GM12878 (cell line): ENCODE data around the gene PLEKHA6. TPM values are rescaled to one million over a fixed set of nuclear protein-coding genes. Genes with fewer than 3 reads are reported as not detected.

Experiments used
- ATAC-seq: fragments of 200-7000 bp; cut with Tn5 transposase; 3 replicates; pipeline ENCODE4 v1.9.1; 2020; ENCODE audit warnings: mild to moderate bottlenecking, moderate library complexity
- BruUV-seq: library from RNA; stranded (reverse); fragments of 400-500 nt; replicated peaks from 2 replicates; lab custom pipeline; 2021; lab: Mats Ljungman, UMichigan
- CTCF ChIA-PET: fragments of 300-600 bp; sonication (Branson Sonifier 250); formaldehyde crosslinking; extraction: SDS; loops from one replicate; lab custom pipeline; 2021; ENCODE audit warnings: inconsistent platforms; lab: Yijun Ruan, JAX
- POLR2A ChIA-PET: fragments of 350-600 bp; formaldehyde crosslinking; extraction: SDS; loops from one replicate; lab custom pipeline; 2021; ENCODE audit warnings: inconsistent platforms; lab: Charles Lee
- RAD21 ChIA-PET: fragments of 300-600 bp; sonication (Branson Sonifier 250); formaldehyde crosslinking; loops from one replicate; lab custom pipeline; 2023; ENCODE audit warnings: antibody characterized with exemption; ENCODE audit not compliant: unreplicated experiment; lab: Charles Lee
- SMC1A ChIA-PET: fragments of 300-600 bp; sonication (Branson Sonifier 250); formaldehyde crosslinking; loops from one replicate; lab custom pipeline; 2023; ENCODE audit not compliant: unreplicated experiment, uncharacterized antibody; lab: Charles Lee
- DNase-seq: peaks from one replicate; pipeline ENCODE4 v3.0.0-alpha.2; 2011; ENCODE audit warnings: low read depth, low spot score
- FAIRE-seq: peaks from 3 replicates; lab custom pipeline; 2011; peaks lifted over from hg19 to GRCh38; lab: Jason Lieb, UNC
- H2AFZ ChIP-seq: 2 replicates; pipeline ENCODE4 v1.6.0; 2011; ENCODE audit warnings: low read depth, low read length, control low read depth; ENCODE audit not compliant: control insufficient read depth
- H3K27ac ChIP-seq: 2 replicates; pipeline ENCODE4 v1.5.1; 2011; ENCODE audit warnings: control low read depth; ENCODE audit not compliant: control insufficient read depth, insufficient read depth
- H3K27me3 ChIP-seq, 2 experiments: replicated peaks in 1 of 2; 2 replicates each; pipeline versions ENCODE4 v1.6.0 to v1.6.1; 2011; ENCODE audit warnings: low read length in 1 of 2; ENCODE audit not compliant: control insufficient read depth in 2 of 2, insufficient read depth in 2 of 2
- H3K36me3 ChIP-seq, 2 experiments: 2 replicates each; pipeline ENCODE4 v1.5.1; 2011; ENCODE audit warnings: low read length in 1 of 2; ENCODE audit not compliant: control insufficient read depth in 2 of 2, insufficient read depth in 2 of 2
- H3K4me1 ChIP-seq: 2 replicates; pipeline ENCODE4 v1.6.1; 2011; ENCODE audit warnings: mild to moderate bottlenecking, low read length, moderate library complexity, mixed read lengths; ENCODE audit not compliant: control insufficient read depth, insufficient read depth
- H3K4me2 ChIP-seq: 2 replicates; pipeline ENCODE4 v1.6.0; 2011; ENCODE audit warnings: control low read depth; ENCODE audit not compliant: control insufficient read depth, insufficient read depth
- H3K4me3 ChIP-seq: fragments of 200-600 bp; sonication (generic); 2 replicates; pipeline ENCODE4 v1.5.1; 2016
- H3K79me2 ChIP-seq: 2 replicates; pipeline ENCODE4 v1.6.0; 2011; ENCODE audit warnings: low read length; ENCODE audit not compliant: control insufficient read depth, insufficient read depth
- H3K9ac ChIP-seq: 2 replicates; pipeline ENCODE4 v1.8.0; 2011; ENCODE audit warnings: low read length, control low read depth, mixed read lengths; ENCODE audit not compliant: control insufficient read depth, insufficient read depth
- H3K9me3 ChIP-seq: replicated peaks from 3 replicates; pipeline ENCODE4 v1.5.1; 2011; ENCODE audit warnings: mild to moderate bottlenecking, low read length; ENCODE audit not compliant: control insufficient read depth, insufficient read depth
- H4K20me1 ChIP-seq: 2 replicates; pipeline ENCODE4 v1.6.0; 2011; ENCODE audit not compliant: control insufficient read depth, insufficient read depth
- CBFB ChIP-seq: IDR thresholded peaks from 2 replicates; pipeline ENCODE4 v1.6.1; 2016; ENCODE audit warnings: antibody characterized with exemption, low read depth
- IRF4 ChIP-seq: IDR thresholded peaks from 2 replicates; pipeline ENCODE4 v1.6.1; 2011; ENCODE audit warnings: low read depth, low read length
- NR2F1 ChIP-seq: fragments of 450-650 bp; conservative IDR thresholded peaks from 2 replicates; pipeline ENCODE4 v1.6.1; 2017; ENCODE audit warnings: mild to moderate bottlenecking
- PML ChIP-seq: IDR thresholded peaks from 2 replicates; pipeline ENCODE4 v1.6.1; 2012; ENCODE audit warnings: low read length, inconsistent platforms
- POLR2A ChIP-seq: IDR thresholded peaks from 2 replicates; pipeline ENCODE4 v1.6.1; 2011; ENCODE audit warnings: low read depth, mild to moderate bottlenecking, low read length
- RAD21 ChIP-seq: IDR thresholded peaks from 2 replicates; pipeline ENCODE4 v1.6.1; 2011; ENCODE audit warnings: mild to moderate bottlenecking, low read depth, low read length, moderate library complexity; ENCODE audit not compliant: insufficient read depth
- RAD51 ChIP-seq: fragments of 450-650 bp; IDR thresholded peaks from 2 replicates; pipeline ENCODE4 v1.6.1; 2016; ENCODE audit warnings: moderate library complexity, mild to moderate bottlenecking, inconsistent platforms
- RELA ChIP-seq: fragments of 450-650 bp; IDR thresholded peaks from 2 replicates; pipeline ENCODE4 v1.8.0; 2014; ENCODE audit warnings: borderline replicate concordance; ENCODE audit not compliant: partially characterized antibody
- SREBF2 ChIP-seq: IDR thresholded peaks from 2 replicates; pipeline ENCODE4 v1.6.1; 2012; ENCODE audit warnings: mild to moderate bottlenecking, low read length
- WGBS: methylation state at CpG from one replicate; pipeline ENCODE4 v1.1.6; 2016; ENCODE audit warnings: low lambda C conversion rate; ENCODE audit not compliant: insufficient replicate concordance, insufficient coverage; ENCODE audit errors: missing lambda C conversion rate; 5-methylcytosine and 5-hydroxymethylcytosine counted together
- in situ Hi-C: fragments of 300-500 bp; cut with MboI; formaldehyde crosslinking; loops from 9 replicates; pipeline ENCODE4 v1.14.3; 2018; ENCODE audit warnings: mixed read lengths
- intact Hi-C: fragments of 100-400 bp; cut with micrococcal nuclease; formaldehyde crosslinking; loops from one replicate; pipeline ENCODE4 v1.14.2; 2022; ENCODE audit not compliant: unreplicated experiment
- polyA plus RNA-seq, 11 experiments: library from polyadenylated mRNA; depleted of rRNA in 4 of 11; unstranded in 6 of 11; stranded (reverse) in 5 of 11; fragments of >200 nt; fragmentation: Nextera tagmentation in 4 of 11; fragmentation: Illumina TruSeq in 1 of 11; extraction: Ambion mirVana in 4 of 11; extraction: Trizol in 1 of 11; gene quantifications; 1 replicate in 1 of 11; 2 replicates in 10 of 11; pipeline versions ENCODE4 v1.2.1 to v1.2.3, GENCODE V29; 2011 to 2016; ENCODE audit warnings: inconsistent platforms in 2 of 11, missing spikeins in 2 of 11, low read depth in 1 of 11
- total RNA-seq, 4 experiments: library from RNA; depleted of rRNA in 3 of 4; stranded (reverse); fragments of >200 nt in 3 of 4; fragmentation: Illumina TruSeq in 1 of 4; extraction: Trizol in 1 of 4; gene quantifications; 2 replicates each; pipeline versions ENCODE4 v1.2.1 to v1.2.3, GENCODE V29; 2013 to 2021
- TF ChIP-seq, protein P1 (sequence below): fragments of 450-650 bp; IDR thresholded peaks from 2 replicates; pipeline ENCODE4 v1.6.1; 2017; ENCODE audit warnings: mild to moderate bottlenecking, moderate library complexity

Gene PLEKHA6
- total and polyA plus RNA-seq, 10 of the 15 experiments (the other 5 are each of a cell fraction or from before 2014, with no cell fraction given), result 0.04 to 0.81 (median 0.19) TPM; not detected in 4

- ChIA-PET POLR2A (no interaction called here), CTCF (interaction anchor here (0.9 to 1.0 kb wide), 2 partner anchors 34 to 74 kb away, joined by 3 to 5 read pairs; no protein-coding TSS in a partner anchor)
These were observed 83.9 kb downstream of the PLEKHA6 start for GRCh38 chr1:204275695-204276370.

More at GRCh38 chr1:204275695-204276370, 83.9 kb downstream of the PLEKHA6 start:
- intact Hi-C loops (no loop called here), in situ Hi-C loops (no loop called here)
- WGBS, result 40% methylated on average over 9 of the region's 9 CpGs
- Histone ChIP-seq H3K27ac (no peak overlapping the region), H3K9me3 (no peaks in the 10 kb centered on the region), H3K4me2 (no peak overlapping the region), H3K36me3 (no peaks in the 10 kb centered on the region), H3K4me1 (no peaks in the 10 kb centered on the region), H3K9ac (no peak overlapping the region), H3K4me3 (no peak overlapping the region), H4K20me1 (no peaks in the 10 kb centered on the region), H3K27me3 (peaks cover 0 to 12% of the 10 kb centered on the region in 2 experiments), H3K79me2 (no peaks in the 10 kb centered on the region), H2AFZ (no peak overlapping the region)
- SMC1A ChIA-PET, result no interaction called here
- RAD21 ChIA-PET, result no interaction called here
- BruUV-seq, result no TSS peak
- no peak for ATAC-seq
- FAIRE-seq, result no peak
- DNase-seq, result no peak
- TF ChIP-seq RAD51 (no peak), RAD21 (no peak), POLR2A (no peak), RELA (no peak), CBFB (no peak), SREBF2 (no peak), NR2F1 (no peak), IRF4 (no peak), PML (no peak)
- TF ChIP-seq, protein P1, sequence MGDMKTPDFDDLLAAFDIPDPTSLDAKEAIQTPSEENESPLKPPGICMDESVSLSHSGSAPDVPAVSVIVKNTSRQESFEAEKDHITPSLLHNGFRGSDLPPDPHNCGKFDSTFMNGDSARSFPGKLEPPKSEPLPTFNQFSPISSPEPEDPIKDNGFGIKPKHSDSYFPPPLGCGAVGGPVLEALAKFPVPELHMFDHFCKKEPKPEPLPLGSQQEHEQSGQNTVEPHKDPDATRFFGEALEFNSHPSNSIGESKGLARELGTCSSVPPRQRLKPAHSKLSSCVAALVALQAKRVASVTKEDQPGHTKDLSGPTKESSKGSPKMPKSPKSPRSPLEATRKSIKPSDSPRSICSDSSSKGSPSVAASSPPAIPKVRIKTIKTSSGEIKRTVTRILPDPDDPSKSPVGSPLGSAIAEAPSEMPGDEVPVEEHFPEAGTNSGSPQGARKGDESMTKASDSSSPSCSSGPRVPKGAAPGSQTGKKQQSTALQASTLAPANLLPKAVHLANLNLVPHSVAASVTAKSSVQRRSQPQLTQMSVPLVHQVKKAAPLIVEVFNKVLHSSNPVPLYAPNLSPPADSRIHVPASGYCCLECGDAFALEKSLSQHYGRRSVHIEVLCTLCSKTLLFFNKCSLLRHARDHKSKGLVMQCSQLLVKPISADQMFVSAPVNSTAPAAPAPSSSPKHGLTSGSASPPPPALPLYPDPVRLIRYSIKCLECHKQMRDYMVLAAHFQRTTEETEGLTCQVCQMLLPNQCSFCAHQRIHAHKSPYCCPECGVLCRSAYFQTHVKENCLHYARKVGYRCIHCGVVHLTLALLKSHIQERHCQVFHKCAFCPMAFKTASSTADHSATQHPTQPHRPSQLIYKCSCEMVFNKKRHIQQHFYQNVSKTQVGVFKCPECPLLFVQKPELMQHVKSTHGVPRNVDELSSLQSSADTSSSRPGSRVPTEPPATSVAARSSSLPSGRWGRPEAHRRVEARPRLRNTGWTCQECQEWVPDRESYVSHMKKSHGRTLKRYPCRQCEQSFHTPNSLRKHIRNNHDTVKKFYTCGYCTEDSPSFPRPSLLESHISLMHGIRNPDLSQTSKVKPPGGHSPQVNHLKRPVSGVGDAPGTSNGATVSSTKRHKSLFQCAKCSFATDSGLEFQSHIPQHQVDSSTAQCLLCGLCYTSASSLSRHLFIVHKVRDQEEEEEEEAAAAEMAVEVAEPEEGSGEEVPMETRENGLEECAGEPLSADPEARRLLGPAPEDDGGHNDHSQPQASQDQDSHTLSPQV, result no peak
